ENCODE data around the gene PCDH9.

PCDH9 gene

GRCh38 chr13:67080351-67080750, 149.8 kb downstream of the PCDH9 start:
- no peaks in the 10 kb centered on the region for H3K79me2 ChIP-seq (ENCODE audit: insufficient read depth, low read length)
- H3K27me3 ChIP-seq (ENCODE audit: insufficient read depth, low read length, poor library complexity, severe bottlenecking) = no peaks in the 10 kb centered on the region
- no peaks in the 10 kb centered on the region for H3K36me3 ChIP-seq (ENCODE audit: insufficient read depth, low read length)
- H3K9me2 ChIP-seq (replicated peaks; ENCODE audit: low read depth, low read length) = no peaks in the 10 kb centered on the region
- no peaks in the 10 kb centered on the region for H4K20me1 ChIP-seq (ENCODE audit: insufficient read depth, low read length, poor library complexity, severe bottlenecking)
- H3K9me3 ChIP-seq (ENCODE audit: insufficient read depth, low read depth, low read length) = no peaks in the 10 kb centered on the region
- no peaks in the 10 kb centered on the region for H3F3A ChIP-seq (ENCODE audit: low read depth)
- H3K4me2 ChIP-seq (ENCODE audit: low read depth, low read length, poor library complexity, severe bottlenecking) = no peak overlapping the region
- TF ChIP-seq, protein P1, sequence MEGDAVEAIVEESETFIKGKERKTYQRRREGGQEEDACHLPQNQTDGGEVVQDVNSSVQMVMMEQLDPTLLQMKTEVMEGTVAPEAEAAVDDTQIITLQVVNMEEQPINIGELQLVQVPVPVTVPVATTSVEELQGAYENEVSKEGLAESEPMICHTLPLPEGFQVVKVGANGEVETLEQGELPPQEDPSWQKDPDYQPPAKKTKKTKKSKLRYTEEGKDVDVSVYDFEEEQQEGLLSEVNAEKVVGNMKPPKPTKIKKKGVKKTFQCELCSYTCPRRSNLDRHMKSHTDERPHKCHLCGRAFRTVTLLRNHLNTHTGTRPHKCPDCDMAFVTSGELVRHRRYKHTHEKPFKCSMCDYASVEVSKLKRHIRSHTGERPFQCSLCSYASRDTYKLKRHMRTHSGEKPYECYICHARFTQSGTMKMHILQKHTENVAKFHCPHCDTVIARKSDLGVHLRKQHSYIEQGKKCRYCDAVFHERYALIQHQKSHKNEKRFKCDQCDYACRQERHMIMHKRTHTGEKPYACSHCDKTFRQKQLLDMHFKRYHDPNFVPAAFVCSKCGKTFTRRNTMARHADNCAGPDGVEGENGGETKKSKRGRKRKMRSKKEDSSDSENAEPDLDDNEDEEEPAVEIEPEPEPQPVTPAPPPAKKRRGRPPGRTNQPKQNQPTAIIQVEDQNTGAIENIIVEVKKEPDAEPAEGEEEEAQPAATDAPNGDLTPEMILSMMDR (conservative IDR thresholded peaks at IDR 0.05; ENCODE audit: low read length) = no peak
- TF ChIP-seq EZH2phosphoT487 (IDR thresholded peaks at IDR 0.05; ENCODE audit: borderline replicate concordance) = no peak
- no peak overlapping the region for H3K4me3 ChIP-seq (ENCODE audit: low read length, poor library complexity, severe bottlenecking)
- no peak overlapping the region for H3K9ac ChIP-seq (ENCODE audit: low read depth, low read length, poor library complexity, severe bottlenecking)
- no peak overlapping the region for H2AFZ ChIP-seq (ENCODE audit: low read length)
- no peaks in the 10 kb centered on the region for H3K4me1 ChIP-seq (ENCODE audit: insufficient read depth, low read length, poor library complexity, severe bottlenecking)

- Histone ChIP-seq H3K4me3 (ENCODE audit: low read length, poor library complexity, severe bottlenecking) (no peak overlapping the region), H3K9ac (ENCODE audit: low read depth, low read length, poor library complexity, severe bottlenecking) (no peak overlapping the region), H3K9me2 (replicated peaks; ENCODE audit: low read depth, low read length) (no peaks in the 10 kb centered on the region), H3K27me3 (ENCODE audit: insufficient read depth, low read length, poor library complexity, severe bottlenecking) (no peaks in the 10 kb centered on the region), H4K20me1 (ENCODE audit: insufficient read depth, low read length, poor library complexity, severe bottlenecking) (no peaks in the 10 kb centered on the region), H3K79me2 (ENCODE audit: insufficient read depth, low read length) (no peaks in the 10 kb centered on the region), H3K4me1 (ENCODE audit: insufficient read depth, low read length, poor library complexity, severe bottlenecking) (no peaks in the 10 kb centered on the region), H3F3A (ENCODE audit: low read depth) (no peaks in the 10 kb centered on the region), H3K4me2 (ENCODE audit: low read depth, low read length, poor library complexity, severe bottlenecking) (no peak overlapping the region), H3K9me3 (ENCODE audit: insufficient read depth, low read depth, low read length) (no peaks in the 10 kb centered on the region), H3K36me3 (ENCODE audit: insufficient read depth, low read length) (no peaks in the 10 kb centered on the region), H2AFZ (ENCODE audit: low read length) (no peak overlapping the region; the same call in 1 of the 2 replicates)
- TF ChIP-seq, protein P1 (conservative IDR thresholded peaks at IDR 0.05; ENCODE audit: low read length) = no peak
- TF ChIP-seq EZH2phosphoT487 (IDR thresholded peaks at IDR 0.05; ENCODE audit: borderline replicate concordance) = no peak
These were observed 152.1 kb downstream of the PCDH9 start for GRCh38 chr13:67078062-67078461.

GRCh38 chr13:67077132-67077531, 153.0 kb downstream of the PCDH9 start:
- no peak overlapping the region for H3K9ac ChIP-seq (ENCODE audit: low read depth, low read length, poor library complexity, severe bottlenecking)
- H3F3A ChIP-seq (ENCODE audit: low read depth) = peaks cover 4% of the 10 kb centered on the region; the same call in 1 of the 2 replicates
- no peaks in the 10 kb centered on the region for H4K20me1 ChIP-seq (ENCODE audit: insufficient read depth, low read length, poor library complexity, severe bottlenecking)
- no peak overlapping the region for H3K4me3 ChIP-seq (ENCODE audit: low read length, poor library complexity, severe bottlenecking)
- H3K79me2 ChIP-seq (ENCODE audit: insufficient read depth, low read length) = no peaks in the 10 kb centered on the region
- no peaks in the 10 kb centered on the region for H3K9me2 ChIP-seq (replicated peaks; ENCODE audit: low read depth, low read length)
- H3K27me3 ChIP-seq (ENCODE audit: insufficient read depth, low read length, poor library complexity, severe bottlenecking) = no peaks in the 10 kb centered on the region
- H3K9me3 ChIP-seq (ENCODE audit: insufficient read depth, low read depth, low read length) = no peaks in the 10 kb centered on the region
- no peak overlapping the region for H3K4me2 ChIP-seq (ENCODE audit: low read depth, low read length, poor library complexity, severe bottlenecking)
- no peak overlapping the region; the same call in 1 of the 2 replicates for H2AFZ ChIP-seq (ENCODE audit: low read length)
- TF ChIP-seq EZH2phosphoT487 (IDR thresholded peaks at IDR 0.05; ENCODE audit: borderline replicate concordance) = no peak
- TF ChIP-seq, protein P1 (conservative IDR thresholded peaks at IDR 0.05; ENCODE audit: low read length) = no peak
- peaks cover 5% of the 10 kb centered on the region for H3K4me1 ChIP-seq (ENCODE audit: insufficient read depth, low read length, poor library complexity, severe bottlenecking)
- no peaks in the 10 kb centered on the region for H3K36me3 ChIP-seq (ENCODE audit: insufficient read depth, low read length)

All from Loucy (cell line).